ENCODE data around the gene ABHD10.

The ABHD10 gene

DNA sequence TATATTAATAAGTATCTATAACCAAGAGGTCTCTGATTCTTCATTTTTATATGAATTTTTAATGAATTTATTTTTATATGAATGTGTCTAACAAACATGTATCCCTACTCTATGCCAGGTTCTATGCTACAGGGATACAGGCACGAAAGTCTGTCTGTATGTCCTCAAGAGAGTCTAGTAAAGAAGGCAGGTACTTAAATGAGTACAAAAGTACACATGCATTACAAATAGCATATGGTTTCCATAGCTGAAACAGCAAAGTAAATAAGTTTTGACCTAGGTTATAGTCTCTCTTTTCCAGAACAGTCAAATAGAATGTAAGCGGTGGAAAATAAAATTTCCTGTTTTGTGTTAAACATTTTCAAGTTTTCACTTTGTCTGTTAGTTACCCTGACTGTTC, 13.3 kb upstream of the ABHD10 start:
- DNase-seq (ENCODE audit: low read depth in 2 of 2): no peak

DNA sequence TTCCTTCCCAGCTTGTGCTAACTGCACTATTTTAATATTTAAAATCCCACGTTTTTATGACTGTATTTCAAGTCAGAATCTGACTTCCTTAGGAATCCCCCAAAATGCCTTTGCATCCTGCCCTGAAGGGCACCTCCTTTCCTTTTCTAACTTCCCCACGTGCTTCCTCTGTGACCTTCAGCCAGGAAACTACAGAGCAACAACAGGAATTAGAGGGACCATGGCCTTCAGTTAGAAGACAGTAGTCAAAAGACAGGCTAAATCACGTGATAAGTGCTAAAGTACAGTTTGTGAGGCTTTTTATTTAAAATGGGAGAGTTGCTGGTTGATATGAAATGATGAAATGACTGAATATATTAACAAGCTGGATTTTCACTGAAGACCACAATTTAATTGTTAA, 11.8 kb upstream of the ABHD10 start:
- DNase-seq (ENCODE audit: low read depth in 2 of 2): no peak

DNA sequence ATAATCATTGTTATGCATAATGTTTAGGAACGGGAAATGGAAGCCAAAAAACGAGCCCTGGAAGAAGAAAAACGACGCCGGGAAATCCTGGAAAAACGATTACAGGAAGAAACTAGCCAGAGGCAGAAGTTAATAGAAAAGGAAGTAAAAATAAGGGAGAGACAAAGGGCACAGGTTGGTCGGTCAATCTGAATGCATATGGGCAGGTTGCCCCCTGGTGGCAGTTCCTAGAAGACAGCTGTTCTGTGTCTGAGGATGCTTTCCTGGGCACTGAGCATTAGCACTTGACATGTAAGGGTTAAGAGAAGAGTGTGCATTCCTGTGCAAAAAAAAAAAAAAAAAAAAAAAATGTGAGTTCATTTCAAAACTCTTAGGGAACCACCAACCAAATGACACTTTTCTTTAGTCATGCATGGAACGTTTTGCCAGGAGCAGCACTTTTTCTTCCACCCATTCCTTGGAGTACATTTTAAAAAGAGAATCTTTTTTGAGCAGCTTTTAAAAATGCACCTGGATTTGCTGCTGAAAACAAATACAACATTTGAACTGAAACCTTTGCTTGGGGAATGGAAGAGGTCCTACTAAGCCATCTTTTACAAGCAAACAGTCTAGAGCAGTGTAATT, 11.1 kb upstream of the ABHD10 start:
- DNase-seq (ENCODE audit: low read depth in 2 of 2): peak; percentile 63 to 64

DNA sequence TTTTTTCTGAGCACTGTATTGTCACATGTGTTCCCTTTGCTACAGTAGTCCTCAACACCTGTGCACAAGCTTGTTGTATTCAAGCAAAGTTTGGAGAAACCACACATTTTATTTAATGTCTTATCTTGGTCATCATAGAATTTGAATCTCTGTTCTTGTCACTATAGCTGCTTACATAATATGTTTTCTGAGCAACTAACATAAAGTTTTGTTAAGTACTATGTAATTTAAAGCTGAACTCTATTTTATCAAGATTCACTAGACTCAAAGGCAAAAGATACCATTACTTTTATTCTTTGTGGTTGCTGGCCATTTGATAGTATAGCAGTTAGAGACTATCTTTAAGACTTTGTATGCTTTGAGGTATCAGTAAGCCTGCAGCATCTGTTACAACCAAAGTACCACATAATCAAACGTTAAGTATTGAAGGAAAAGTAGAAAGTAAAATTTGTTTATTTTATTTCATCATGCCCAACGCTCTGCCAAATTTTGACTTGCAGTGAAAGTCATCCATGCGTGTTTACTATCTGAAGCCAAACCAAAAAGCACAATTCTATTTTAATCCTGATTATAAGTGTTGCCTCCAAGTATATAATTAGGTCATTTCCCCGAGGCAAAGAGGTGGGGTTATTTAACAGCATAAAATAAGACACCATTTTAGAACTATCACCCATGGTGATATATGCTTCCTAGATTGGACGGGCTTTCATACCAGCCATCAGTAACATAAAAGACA, 10.3 kb upstream of the ABHD10 start:
- no peak for DNase-seq (ENCODE audit: low read depth in 2 of 2)

DNA sequence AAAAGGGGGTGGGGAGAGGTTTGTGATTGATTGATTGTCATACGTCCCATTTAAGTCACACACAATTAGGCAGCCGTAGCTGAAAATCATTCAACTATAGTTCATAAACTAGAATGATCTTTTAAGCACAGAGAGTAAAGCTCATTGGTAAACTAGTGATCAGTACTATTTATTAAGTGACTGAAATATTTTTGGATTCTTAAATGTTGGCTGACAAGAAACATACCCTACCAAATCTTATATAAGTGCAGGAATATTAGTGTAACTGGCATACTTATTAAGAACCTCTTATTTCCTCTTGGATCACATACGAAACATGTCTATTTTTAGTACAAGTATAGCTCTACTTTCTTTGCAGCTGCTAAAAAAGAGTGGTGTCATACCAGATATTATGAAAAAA, 8.4 kb upstream of the ABHD10 start:
- DNase-seq (ENCODE audit: low read depth in 2 of 2): no peak

DNA sequence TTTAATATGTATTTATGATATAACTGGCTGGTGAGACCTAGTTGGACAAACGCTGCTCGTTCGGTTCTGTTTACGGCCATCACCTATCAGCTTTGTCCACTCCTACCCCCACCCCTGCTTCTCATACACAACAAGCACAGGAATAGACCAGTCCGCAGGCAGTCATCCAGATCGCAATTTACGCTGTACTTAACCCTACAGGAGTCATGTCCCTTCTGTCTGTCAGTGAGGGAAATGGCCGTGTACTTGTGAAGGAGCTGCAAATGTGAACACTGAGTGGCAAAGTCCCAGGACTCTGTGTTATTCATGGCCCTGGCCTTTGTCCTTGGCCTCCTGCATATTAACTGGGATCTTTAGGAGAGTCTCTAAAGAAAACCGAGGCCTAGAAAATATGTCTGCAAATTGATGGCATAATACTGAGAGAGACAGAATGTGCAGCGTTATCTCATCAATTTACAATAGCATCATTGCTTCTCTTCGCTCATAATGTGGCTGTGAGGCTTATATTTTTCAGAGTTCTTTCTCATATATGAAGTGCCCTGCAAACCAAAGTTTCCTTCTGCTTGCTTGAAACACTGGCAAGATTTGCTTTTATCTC, 7.2 kb upstream of the ABHD10 start:
- DNase-seq (ENCODE audit: low read depth in 2 of 2): no peak

DNA sequence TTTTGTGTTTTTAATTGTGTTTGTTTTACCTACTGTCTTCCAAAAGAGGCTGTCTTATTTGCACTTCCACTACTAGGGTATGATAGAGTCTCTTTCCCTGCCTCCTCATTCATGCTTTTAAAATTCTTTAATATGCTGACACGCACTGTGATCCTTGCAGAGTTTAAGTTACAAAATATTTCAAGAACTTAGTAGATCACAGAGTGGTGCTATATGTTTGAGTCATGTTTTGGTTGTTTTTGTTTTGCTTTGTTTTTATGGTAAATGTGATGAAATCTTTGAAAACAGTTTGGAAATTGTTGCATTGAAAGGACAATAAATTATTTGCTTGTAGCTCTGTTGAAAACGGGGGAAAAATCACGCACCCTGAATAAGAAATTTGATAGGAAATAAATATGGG, 5.9 kb upstream of the ABHD10 start:
- no peak for DNase-seq (ENCODE audit: low read depth in 2 of 2)

DNA sequence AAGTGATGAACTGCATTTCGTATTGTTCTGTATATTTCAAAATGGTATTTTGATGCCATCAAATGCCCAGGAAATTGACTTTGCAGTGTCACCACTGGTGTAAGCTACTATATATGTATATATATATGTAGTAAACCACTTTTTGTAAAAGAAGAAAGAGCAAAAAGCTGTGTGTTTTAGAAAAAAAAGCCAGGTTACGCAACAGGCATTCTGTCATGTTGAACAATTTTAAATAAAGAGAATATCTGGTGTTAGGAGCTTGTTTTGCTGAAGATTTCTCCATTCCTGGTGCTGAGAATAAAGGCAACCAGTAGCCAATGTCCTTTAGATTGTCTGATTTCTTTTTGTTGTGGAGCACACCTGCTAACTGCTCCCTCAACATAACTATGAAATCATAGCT, 3.7 kb upstream of the ABHD10 start:
- DNase-seq (ENCODE audit: low read depth in 2 of 2): no peak

DNA sequence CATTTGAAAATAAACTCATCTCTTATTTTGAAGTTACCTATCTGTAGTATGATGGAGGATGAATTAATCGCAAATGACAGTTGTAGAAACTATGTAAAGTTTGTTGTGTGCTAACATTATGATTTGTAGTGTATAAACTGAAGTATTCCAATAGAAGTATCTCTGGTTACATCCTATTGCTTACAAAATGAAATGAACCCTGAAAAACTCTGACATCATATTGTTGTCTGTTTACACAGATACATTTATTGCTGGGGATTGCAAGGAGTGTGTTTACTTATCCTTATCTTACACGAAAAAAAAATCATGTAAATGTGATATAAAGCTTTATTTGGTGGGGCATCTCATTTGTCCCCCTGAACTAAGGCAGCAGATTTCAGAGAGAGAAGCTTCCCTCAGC, 2.6 kb upstream of the ABHD10 start:
- DNase-seq (ENCODE audit: low read depth in 2 of 2): no peak

DNA sequence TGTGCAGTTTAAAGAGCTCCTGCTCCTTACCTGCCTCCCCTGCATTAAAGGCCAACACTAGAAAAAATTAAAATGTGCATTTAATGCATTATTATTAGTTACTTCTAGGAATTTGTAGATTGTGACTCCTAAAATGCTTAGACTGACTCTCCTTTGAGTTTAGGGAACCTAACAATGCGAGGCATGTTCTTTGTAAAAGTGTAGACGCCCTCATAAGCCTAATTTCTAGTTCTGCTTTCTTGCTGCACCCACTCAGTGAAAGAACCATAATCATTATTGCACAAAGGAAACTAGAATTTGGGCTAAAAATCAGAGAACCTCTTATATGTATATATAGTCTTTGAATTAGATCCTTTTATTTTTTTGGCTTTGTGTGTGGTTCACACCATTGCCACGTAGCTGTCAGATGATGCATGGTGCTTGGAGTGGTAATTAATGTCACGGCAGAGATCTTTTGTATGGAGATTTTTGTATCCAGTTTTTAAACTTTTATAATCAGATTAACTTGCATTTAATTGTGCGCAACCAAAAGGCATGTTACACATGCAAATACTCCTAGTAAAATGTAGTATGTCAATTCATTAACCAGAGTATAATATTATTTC, 710 bp downstream of the ABHD10 start:
- DNase-seq (ENCODE audit: low read depth in 2 of 2): no peak

DNA sequence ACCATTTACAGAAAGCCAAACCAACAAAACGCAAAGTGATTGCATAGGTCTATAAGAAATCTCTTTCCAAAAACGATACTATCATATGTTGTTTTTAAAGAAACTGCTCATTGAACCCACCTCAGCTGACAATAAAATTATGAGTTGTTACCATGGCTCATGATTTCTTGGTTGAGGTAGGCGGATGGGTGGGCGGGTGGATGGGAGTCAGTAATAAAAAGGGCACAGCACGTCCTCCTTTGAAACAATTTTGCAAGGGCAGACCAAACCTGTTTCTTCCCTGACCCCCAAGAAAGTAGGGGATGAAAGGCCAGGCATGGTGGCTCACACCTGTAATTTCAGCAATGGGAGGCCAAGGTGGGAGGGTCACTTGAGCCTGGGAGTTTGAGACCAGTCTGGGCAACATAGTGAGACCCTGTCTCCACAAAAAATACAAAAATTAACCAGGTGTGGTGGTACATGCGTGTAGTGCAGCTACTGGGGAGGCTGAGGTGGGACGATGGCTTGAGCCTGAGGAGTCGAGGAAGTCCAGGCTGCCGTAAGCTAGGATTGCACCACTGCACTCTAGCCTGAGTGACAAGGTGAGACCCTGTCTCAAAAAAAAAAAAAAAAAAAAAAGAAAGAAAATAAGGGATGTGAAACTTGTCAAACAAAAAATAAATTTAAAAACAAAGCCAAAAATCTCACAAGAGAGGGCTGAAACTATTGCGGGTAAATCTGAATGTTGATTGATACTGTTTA, 2.1 kb downstream of the ABHD10 start:
- no peak for DNase-seq (ENCODE audit: low read depth in 2 of 2)

DNA sequence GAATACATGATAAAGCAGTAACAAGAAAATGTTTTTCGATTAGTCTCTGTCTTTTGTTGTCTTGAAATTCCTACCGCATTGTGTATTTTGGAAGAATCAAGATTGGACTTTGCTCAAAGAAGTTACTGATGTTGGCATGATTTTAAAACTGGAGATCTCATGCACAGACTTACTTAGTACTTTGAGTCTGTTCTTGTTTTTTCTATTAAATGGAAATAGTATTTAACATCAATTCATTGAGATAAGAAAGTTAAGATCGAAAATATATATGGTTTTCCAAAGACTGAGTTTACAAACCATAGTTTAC, 2.6 kb downstream of the ABHD10 start:
- DNase-seq (ENCODE audit: low read depth in 2 of 2): no peak

DNA sequence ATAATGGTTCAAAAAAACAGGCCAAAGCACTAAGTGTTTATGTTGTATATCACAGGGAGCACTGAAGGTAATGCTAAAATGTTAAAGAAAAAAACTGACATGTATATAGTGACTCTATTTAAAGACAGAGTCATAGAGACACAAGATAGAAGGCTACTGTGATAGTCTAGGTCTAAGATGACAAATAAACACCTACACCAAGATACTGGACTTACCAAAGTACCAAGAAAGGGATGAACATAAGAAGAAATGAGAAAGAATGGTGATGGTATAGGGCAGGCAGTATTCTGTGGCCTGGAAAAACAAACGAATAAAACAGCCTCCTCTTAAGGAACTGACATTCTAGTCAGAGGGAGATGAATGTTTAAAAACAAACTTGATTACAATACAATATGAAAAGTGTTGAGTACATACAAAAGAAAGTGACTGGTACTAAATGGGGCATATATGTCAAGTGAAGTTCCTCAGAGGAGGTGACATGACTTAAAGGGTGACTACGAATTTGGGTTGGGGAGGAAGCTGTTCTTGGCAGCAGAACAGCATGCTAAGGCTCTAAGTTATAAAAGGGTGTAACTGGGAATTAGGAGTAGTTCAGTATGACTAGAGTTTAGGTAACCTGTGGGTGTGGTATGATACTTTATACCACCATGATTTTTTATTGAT, 5.9 kb downstream of the ABHD10 start:
- DNase-seq (ENCODE audit: low read depth in 2 of 2): no peak

DNA sequence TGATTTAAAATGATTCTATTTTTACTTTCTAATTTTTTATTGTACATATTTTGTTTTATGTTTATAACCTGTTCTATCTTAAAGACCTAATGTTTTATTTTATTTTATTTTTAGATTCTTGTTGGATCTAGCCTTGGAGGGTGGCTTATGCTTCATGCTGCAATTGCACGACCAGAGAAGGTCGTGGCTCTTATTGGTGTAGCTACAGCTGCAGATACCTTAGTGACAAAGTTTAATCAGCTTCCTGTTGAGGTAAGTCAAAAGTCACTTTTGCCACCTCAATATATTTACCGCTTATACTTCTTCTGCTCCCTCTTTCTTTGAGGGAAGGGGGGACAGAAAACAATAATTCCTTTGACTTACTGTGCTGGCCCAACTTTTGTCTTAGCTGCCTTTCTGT, 8.0 kb downstream of the ABHD10 start:
- DNase-seq (ENCODE audit: low read depth in 2 of 2): no peak

DNA sequence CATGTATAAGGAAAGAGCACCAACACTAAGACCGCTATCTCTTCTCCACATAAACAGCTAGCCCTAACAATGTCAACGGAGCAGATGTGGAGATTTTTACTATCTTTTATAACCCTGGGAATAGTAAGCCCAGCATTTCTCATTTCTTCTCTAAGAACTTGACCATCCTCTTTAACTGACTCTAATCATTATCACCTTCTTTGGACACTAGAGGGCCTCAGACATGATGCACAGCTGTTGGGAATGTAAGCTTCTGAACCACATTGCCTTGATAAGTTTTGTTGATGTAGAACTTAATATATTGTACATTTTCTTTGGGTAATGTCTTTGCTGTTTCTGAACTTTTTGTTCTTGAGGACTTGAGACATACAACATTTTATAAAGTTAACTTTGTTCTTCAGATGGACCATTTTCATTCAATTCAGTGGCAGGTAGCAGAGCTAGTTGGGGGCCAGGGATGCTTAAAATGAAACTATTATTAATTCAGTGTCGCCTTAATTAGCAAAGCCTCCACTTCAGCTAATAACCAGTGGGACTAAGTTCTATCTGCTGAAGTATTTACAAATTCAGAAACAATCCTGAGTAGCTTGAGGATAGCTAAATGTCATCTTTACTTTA, 10.3 kb downstream of the ABHD10 start:
- no peak for DNase-seq (ENCODE audit: low read depth in 2 of 2)

DNA sequence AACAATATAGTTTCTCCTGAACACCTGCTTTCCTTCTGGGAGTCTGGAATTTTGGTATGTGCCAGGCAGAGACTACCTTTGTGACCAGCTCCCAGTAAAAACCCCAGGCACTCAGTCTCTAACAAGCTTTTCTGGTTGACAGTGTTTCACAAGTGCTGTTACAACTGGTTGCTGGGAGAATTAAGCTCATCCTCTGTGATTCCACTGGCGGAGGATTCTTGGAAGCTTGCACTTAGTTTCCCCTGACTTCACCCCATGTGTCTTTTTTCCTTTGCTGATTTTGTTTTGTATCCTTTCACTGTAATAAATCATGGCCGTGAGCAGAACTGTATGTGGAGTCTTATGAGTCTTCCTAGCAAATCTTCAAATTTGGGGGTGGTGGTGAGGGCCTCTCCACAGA, 14.2 kb downstream of the ABHD10 start:
- no peak for DNase-seq (ENCODE audit: low read depth in 2 of 2)

DNA sequence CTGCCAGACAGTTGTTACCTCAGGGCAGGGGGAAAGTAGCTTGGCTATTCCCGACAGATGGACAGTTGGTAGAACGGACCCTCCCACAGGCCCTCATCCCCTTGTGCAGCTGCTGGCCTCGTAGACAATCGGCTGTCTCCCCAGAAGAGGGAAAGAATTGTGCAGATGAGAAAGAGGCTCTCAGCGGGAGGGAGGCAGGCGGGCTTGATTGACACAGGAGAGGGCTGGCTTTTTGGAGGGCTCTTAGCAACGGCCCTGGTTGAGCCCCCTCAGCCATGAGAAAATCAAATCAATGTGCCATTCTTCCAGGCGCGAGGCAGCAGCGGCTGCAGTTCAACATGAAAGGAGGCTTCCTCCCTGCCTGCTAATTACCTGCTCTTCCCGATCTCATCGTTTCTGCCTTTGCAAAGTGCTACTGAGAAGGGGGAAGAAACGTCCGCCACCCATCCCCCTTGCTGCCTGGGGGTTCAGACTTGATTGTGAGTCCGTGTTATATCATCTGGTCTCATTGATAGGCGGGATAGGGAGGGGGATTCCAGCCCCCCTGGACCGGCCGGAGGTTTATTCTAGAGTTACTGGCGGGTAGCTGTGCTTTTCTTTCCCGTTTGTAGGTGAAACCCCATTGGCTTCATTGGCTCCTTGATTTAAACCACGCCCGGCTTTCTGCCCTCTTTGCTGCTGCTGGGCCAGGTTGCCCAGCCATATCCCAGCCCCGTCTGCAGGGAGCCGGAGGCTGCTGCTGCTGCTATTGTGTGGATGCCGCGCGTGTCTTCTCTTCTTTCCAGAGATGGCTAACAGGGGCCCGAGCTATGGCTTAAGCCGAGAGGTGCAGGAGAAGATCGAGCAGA, 20.0 kb downstream of the ABHD10 start, which contains the start of gene TAGLN3:
TSS of gene TAGLN3 (plus strand) at position 287 of the 848 bp plus-strand sequence. CDS start at position 788, 501 bp downstream.
- no peak for DNase-seq (ENCODE audit: low read depth in 2 of 2)

DNA sequence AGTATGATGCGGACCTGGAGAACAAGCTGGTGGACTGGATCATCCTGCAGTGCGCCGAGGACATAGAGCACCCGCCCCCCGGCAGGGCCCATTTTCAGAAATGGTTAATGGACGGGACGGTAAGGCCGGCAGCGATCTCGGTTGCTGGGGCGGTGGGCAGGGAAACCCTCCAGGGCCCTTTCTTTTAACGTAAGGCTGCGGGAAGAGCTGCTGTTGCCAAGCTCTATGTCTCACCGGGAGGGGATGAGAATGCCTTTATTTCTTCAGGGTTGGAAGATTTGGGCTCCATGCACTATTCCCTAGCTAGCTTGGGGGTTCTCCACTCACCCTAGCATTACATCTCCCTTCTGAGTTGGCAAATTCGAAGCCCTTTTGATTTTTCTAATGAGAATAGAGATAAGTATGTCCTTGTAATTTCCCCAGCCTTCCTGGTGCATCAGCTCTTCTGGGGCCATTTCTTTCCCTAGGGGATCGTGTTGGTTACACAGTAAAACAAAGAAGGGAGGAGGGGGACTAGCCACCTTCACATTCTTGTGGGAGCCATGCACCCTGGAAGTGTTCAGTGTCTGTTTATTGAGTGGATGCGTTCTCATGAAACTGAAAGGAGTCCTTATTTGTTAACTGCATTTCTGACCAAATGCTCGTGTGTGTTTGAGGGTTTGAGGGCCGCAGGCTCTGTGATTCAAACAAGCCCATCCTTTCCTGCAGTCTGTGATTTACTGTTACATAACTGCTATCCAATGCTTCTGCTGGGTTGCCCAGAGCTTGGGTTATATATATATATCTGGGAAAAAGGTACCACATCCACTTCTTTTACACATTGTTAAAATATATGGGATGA, 20.9 kb downstream of the ABHD10 start:
- no peak for DNase-seq (ENCODE audit: low read depth in 2 of 2)

DNA sequence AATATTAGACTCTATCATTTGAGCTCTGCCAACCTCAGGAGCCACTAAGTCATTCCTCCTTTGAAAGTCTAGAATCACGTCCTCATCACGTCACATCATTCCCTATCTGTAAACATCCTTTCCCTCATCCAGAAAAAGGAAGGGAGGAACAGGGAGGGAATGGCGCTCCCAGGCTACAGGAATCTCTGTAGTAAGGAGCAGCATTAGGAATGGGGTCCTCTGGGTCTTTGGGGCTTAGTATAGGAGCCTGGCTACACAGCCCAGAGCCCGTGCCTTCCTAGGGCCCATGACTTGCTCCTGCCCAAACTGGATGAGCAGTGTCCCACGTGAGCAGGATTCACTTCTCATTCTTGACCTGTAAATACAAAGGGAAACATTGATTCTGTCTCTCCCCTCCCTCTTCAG, 21.5 kb downstream of the ABHD10 start:
- no peak for DNase-seq (ENCODE audit: low read depth in 2 of 2)

All from activated CD8-positive, alpha-beta memory T cell treated with anti-CD3 and anti-CD28 coated beads for 4 hours (primary cell).